ENCODE data around the gene RTP3. TPM values are rescaled to one million over a fixed set of nuclear protein-coding genes. Genes with fewer than 3 reads are reported as not detected.
"Not testable (repeated sequence)": the region's sequence is repeated elsewhere in the genome, so short reads cannot be mapped to it uniquely, and the experiment has no call there.

Gene RTP3
- total RNA-seq, 1 experiment from 2014 or later: not detected

- BruUV-seq (replicated peaks): no TSS peak
- TF ChIP-seq, protein P1, sequence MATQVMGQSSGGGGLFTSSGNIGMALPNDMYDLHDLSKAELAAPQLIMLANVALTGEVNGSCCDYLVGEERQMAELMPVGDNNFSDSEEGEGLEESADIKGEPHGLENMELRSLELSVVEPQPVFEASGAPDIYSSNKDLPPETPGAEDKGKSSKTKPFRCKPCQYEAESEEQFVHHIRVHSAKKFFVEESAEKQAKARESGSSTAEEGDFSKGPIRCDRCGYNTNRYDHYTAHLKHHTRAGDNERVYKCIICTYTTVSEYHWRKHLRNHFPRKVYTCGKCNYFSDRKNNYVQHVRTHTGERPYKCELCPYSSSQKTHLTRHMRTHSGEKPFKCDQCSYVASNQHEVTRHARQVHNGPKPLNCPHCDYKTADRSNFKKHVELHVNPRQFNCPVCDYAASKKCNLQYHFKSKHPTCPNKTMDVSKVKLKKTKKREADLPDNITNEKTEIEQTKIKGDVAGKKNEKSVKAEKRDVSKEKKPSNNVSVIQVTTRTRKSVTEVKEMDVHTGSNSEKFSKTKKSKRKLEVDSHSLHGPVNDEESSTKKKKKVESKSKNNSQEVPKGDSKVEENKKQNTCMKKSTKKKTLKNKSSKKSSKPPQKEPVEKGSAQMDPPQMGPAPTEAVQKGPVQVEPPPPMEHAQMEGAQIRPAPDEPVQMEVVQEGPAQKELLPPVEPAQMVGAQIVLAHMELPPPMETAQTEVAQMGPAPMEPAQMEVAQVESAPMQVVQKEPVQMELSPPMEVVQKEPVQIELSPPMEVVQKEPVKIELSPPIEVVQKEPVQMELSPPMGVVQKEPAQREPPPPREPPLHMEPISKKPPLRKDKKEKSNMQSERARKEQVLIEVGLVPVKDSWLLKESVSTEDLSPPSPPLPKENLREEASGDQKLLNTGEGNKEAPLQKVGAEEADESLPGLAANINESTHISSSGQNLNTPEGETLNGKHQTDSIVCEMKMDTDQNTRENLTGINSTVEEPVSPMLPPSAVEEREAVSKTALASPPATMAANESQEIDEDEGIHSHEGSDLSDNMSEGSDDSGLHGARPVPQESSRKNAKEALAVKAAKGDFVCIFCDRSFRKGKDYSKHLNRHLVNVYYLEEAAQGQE (IDR thresholded peaks at IDR 0.05; ENCODE audit: insufficient read depth in 1 of 2, low read depth in 2 of 2, low read length in 1 of 2): no peak
- TF ChIP-seq, protein P2, sequence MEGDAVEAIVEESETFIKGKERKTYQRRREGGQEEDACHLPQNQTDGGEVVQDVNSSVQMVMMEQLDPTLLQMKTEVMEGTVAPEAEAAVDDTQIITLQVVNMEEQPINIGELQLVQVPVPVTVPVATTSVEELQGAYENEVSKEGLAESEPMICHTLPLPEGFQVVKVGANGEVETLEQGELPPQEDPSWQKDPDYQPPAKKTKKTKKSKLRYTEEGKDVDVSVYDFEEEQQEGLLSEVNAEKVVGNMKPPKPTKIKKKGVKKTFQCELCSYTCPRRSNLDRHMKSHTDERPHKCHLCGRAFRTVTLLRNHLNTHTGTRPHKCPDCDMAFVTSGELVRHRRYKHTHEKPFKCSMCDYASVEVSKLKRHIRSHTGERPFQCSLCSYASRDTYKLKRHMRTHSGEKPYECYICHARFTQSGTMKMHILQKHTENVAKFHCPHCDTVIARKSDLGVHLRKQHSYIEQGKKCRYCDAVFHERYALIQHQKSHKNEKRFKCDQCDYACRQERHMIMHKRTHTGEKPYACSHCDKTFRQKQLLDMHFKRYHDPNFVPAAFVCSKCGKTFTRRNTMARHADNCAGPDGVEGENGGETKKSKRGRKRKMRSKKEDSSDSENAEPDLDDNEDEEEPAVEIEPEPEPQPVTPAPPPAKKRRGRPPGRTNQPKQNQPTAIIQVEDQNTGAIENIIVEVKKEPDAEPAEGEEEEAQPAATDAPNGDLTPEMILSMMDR (IDR thresholded peaks at IDR 0.05): no peak
- TF ChIP-seq SIN3A (IDR thresholded peaks at IDR 0.05; ENCODE audit: borderline replicate concordance, insufficient read depth, low read depth, low read length) (no peak), POLR2AphosphoS5 (IDR thresholded peaks at IDR 0.05; ENCODE audit: low read depth, low read length) (no peak), TCF7L2 (IDR thresholded peaks at IDR 0.05; ENCODE audit: low read depth, low read length) (no peak)
- in situ Hi-C loops (cut with HindIII; ENCODE audit: low pct_unique_long_range_greater_than_20kb, low sequenced_read_pairs) (no loop called here), intact Hi-C loops (cut with micrococcal nuclease; ENCODE audit: unreplicated experiment) (no loop called here)
- DNase-seq (ENCODE audit: low read depth, low spot score) (no peak), ATAC-seq (no peak)
- Histone ChIP-seq H3K4me1 (ENCODE audit: control insufficient read depth, insufficient read depth, low read length) (no peaks in the 10 kb centered on the region), H3K9me3 (ENCODE audit: control insufficient read depth, insufficient read depth, low read depth, low read length) (no peaks in the 10 kb centered on the region), H3K4me3 (ENCODE audit: low read depth in 2 of 2, low read length in 2 of 2) (no peak overlapping the region), H3K27ac (ENCODE audit: low read length) (no peak overlapping the region), H3K27me3 (ENCODE audit: control insufficient read depth, insufficient read depth, low read length) (no peaks in the 10 kb centered on the region), H3K36me3 (ENCODE audit: control insufficient read depth, insufficient read depth, low read length) (no peaks in the 10 kb centered on the region)
- CTCF ChIA-PET: no interaction called here
- POLR2A ChIA-PET: interaction anchor here (0.6 kb wide), 1 partner anchor 12 kb away, joined by 8 read pairs; no protein-coding TSS in a partner anchor
Observed at GRCh38 chr3:46520531-46520930, 22.8 kb downstream of the RTP3 start.

DNA sequence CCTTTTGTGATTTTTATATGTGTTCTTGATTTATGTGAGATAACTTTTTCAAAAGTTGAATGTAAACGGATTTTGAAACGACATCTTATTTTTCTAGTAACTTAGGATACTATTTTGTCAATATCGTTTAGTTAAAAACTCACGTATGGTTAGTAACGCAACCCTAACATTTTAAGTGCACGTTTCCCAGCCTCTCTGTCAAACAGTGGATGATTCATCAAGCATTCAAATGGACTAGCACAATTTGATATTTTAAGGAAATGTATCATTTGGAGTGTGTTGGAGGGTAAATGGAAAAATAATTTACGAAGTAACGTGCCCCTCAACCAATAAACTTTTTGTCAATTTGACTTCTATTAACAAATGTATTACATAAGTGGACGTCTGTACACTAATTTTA is 23.3 kb downstream of the RTP3 start:
- in situ Hi-C loops (cut with HindIII; ENCODE audit: low pct_unique_long_range_greater_than_20kb, low sequenced_read_pairs) (no loop called here), intact Hi-C loops (cut with micrococcal nuclease; ENCODE audit: unreplicated experiment) (no loop called here)
- H3K4me3 ChIP-seq (ENCODE audit: low read depth in 2 of 2, low read length in 2 of 2): no peak overlapping the region
- ChIA-PET POLR2A (no interaction called here), CTCF (no interaction called here)
- H3K27me3 ChIP-seq (ENCODE audit: control insufficient read depth, insufficient read depth, low read length): no peaks in the 10 kb centered on the region
- no peaks in the 10 kb centered on the region for H3K36me3 ChIP-seq (ENCODE audit: control insufficient read depth, insufficient read depth, low read length)
- TF ChIP-seq POLR2AphosphoS5 (IDR thresholded peaks at IDR 0.05; ENCODE audit: low read depth, low read length) (no peak), TCF7L2 (IDR thresholded peaks at IDR 0.05; ENCODE audit: low read depth, low read length) (no peak), SIN3A (IDR thresholded peaks at IDR 0.05; ENCODE audit: borderline replicate concordance, insufficient read depth, low read depth, low read length) (no peak)
- TF ChIP-seq, protein P2 (IDR thresholded peaks at IDR 0.05): no peak
- TF ChIP-seq, protein P1 (IDR thresholded peaks at IDR 0.05; ENCODE audit: insufficient read depth in 1 of 2, low read depth in 2 of 2, low read length in 1 of 2): no peak
- no TSS peak for BruUV-seq (replicated peaks)
- no peak for DNase-seq (ENCODE audit: low read depth, low spot score)
- H3K4me1 ChIP-seq (ENCODE audit: control insufficient read depth, insufficient read depth, low read length): no peaks in the 10 kb centered on the region
- no peaks in the 10 kb centered on the region for H3K9me3 ChIP-seq (ENCODE audit: control insufficient read depth, insufficient read depth, low read depth, low read length)
- no peak for ATAC-seq
- H3K27ac ChIP-seq (ENCODE audit: low read length): no peak overlapping the region

DNA sequence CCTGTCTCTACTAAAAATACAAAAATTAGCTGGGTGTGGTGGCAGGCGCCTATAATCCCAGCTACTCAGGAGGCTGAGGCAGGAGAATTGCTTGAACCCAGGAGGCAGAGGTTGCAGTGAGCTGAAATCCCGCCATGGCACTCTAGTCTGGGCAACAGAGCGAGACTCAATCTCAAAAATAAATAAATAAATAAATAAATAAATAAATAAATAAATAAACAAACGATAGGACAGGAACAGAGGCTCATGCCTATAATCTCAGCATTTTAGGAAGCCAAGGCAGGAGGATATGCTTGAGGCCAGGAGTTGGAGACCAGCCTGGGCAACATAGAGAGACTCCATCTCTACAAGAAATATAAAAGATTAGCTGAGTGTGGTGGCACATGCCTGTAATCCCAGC is 24.4 kb downstream of the RTP3 start:
- CTCF ChIA-PET: interaction anchor here (0.5 kb wide), 1 partner anchor 708 kb away, joined by 4 read pairs; no protein-coding TSS in a partner anchor
- in situ Hi-C loops (cut with HindIII; ENCODE audit: low pct_unique_long_range_greater_than_20kb, low sequenced_read_pairs): not testable (repeated sequence)

More for the DNA sequence above, 24.4 kb downstream of the RTP3 start:
- H3K27ac ChIP-seq (ENCODE audit: low read length); intact Hi-C loops (cut with micrococcal nuclease; ENCODE audit: unreplicated experiment); H3K4me3 ChIP-seq (ENCODE audit: low read depth in 2 of 2, low read length in 2 of 2); H3K36me3 ChIP-seq (ENCODE audit: control insufficient read depth, insufficient read depth, low read length); H3K4me1 ChIP-seq (ENCODE audit: control insufficient read depth, insufficient read depth, low read length); H3K9me3 ChIP-seq (ENCODE audit: control insufficient read depth, insufficient read depth, low read depth, low read length); POLR2A ChIA-PET; BruUV-seq (replicated peaks); DNase-seq (ENCODE audit: low read depth, low spot score); H3K27me3 ChIP-seq (ENCODE audit: control insufficient read depth, insufficient read depth, low read length); ATAC-seq: not testable (repeated sequence)

Measured in Panc1 (cell line).